ENCODE results near the gene PTPRA. TPM values are rescaled to one million over a fixed set of nuclear protein-coding genes. Genes with fewer than 3 reads are reported as not detected.
"Not testable (repeated sequence)": the region's sequence is repeated elsewhere in the genome, so short reads cannot be mapped to it uniquely, and the experiment has no call there.

The PTPRA gene
- total and polyA plus RNA-seq, 10 of the 15 experiments (the other 5 are each of a cell fraction or from before 2014, with no cell fraction given), result 3.9 to 62.1 (median 34.6) TPM

DNA sequence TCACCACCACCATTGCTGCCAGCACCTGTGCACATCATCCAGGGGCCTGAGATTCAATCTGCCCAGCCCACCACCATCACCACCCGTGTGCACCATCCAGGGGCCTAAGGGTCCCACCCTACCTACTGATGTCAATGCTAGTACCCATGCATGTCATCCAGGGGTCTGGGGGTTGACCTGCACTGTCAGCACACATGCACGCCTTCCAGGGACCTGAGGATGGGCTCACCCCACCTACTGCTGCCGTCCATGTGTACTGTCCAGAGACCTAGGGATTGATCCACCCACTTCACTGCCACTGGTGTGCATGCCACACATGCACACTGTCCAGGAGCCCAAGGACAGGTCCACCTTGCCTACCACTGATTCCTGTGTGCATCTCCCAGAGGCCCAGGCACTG is 186.2 kb downstream of the PTPRA start (continued):
- TF ChIP-seq, protein P1, sequence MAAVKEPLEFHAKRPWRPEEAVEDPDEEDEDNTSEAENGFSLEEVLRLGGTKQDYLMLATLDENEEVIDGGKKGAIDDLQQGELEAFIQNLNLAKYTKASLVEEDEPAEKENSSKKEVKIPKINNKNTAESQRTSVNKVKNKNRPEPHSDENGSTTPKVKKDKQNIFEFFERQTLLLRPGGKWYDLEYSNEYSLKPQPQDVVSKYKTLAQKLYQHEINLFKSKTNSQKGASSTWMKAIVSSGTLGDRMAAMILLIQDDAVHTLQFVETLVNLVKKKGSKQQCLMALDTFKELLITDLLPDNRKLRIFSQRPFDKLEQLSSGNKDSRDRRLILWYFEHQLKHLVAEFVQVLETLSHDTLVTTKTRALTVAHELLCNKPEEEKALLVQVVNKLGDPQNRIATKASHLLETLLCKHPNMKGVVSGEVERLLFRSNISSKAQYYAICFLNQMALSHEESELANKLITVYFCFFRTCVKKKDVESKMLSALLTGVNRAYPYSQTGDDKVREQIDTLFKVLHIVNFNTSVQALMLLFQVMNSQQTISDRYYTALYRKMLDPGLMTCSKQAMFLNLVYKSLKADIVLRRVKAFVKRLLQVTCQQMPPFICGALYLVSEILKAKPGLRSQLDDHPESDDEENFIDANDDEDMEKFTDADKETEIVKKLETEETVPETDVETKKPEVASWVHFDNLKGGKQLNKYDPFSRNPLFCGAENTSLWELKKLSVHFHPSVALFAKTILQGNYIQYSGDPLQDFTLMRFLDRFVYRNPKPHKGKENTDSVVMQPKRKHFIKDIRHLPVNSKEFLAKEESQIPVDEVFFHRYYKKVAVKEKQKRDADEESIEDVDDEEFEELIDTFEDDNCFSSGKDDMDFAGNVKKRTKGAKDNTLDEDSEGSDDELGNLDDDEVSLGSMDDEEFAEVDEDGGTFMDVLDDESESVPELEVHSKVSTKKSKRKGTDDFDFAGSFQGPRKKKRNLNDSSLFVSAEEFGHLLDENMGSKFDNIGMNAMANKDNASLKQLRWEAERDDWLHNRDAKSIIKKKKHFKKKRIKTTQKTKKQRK (IDR thresholded peaks at IDR 0.05; ENCODE audit: low read depth, low read length), result no peak
- no peak for TF ChIP-seq CHD4 (IDR thresholded peaks at IDR 0.05)
- TF ChIP-seq RBBP5 (conservative IDR thresholded peaks at IDR 0.05), result no peak
- TF ChIP-seq, protein P2, sequence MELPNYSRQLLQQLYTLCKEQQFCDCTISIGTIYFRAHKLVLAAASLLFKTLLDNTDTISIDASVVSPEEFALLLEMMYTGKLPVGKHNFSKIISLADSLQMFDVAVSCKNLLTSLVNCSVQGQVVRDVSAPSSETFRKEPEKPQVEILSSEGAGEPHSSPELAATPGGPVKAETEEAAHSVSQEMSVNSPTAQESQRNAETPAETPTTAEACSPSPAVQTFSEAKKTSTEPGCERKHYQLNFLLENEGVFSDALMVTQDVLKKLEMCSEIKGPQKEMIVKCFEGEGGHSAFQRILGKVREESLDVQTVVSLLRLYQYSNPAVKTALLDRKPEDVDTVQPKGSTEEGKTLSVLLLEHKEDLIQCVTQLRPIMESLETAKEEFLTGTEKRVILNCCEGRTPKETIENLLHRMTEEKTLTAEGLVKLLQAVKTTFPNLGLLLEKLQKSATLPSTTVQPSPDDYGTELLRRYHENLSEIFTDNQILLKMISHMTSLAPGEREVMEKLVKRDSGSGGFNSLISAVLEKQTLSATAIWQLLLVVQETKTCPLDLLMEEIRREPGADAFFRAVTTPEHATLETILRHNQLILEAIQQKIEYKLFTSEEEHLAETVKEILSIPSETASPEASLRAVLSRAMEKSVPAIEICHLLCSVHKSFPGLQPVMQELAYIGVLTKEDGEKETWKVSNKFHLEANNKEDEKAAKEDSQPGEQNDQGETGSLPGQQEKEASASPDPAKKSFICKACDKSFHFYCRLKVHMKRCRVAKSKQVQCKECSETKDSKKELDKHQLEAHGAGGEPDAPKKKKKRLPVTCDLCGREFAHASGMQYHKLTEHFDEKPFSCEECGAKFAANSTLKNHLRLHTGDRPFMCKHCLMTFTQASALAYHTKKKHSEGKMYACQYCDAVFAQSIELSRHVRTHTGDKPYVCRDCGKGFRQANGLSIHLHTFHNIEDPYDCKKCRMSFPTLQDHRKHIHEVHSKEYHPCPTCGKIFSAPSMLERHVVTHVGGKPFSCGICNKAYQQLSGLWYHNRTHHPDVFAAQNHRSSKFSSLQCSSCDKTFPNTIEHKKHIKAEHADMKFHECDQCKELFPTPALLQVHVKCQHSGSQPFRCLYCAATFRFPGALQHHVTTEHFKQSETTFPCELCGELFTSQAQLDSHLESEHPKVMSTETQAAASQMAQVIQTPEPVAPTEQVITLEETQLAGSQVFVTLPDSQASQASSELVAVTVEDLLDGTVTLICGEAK (IDR thresholded peaks at IDR 0.05; ENCODE audit: borderline replicate concordance), result no peak
- TF ChIP-seq SUZ12 (IDR thresholded peaks at IDR 0.05; ENCODE audit: unreplicated experiment), result no peak
- TF ChIP-seq, protein P3, sequence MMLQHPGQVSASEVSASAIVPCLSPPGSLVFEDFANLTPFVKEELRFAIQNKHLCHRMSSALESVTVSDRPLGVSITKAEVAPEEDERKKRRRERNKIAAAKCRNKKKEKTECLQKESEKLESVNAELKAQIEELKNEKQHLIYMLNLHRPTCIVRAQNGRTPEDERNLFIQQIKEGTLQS (IDR thresholded peaks at IDR 0.05; ENCODE audit: borderline replicate concordance, extremely low read depth, low read depth, low read length), result no peak
- TF ChIP-seq BCL11A (IDR thresholded peaks at IDR 0.05; ENCODE audit: low read depth, low read length), result no peak
- TF ChIP-seq ZNF207 (IDR thresholded peaks at IDR 0.05; ENCODE audit: borderline replicate concordance), result no peak
- TF ChIP-seq, protein P4, sequence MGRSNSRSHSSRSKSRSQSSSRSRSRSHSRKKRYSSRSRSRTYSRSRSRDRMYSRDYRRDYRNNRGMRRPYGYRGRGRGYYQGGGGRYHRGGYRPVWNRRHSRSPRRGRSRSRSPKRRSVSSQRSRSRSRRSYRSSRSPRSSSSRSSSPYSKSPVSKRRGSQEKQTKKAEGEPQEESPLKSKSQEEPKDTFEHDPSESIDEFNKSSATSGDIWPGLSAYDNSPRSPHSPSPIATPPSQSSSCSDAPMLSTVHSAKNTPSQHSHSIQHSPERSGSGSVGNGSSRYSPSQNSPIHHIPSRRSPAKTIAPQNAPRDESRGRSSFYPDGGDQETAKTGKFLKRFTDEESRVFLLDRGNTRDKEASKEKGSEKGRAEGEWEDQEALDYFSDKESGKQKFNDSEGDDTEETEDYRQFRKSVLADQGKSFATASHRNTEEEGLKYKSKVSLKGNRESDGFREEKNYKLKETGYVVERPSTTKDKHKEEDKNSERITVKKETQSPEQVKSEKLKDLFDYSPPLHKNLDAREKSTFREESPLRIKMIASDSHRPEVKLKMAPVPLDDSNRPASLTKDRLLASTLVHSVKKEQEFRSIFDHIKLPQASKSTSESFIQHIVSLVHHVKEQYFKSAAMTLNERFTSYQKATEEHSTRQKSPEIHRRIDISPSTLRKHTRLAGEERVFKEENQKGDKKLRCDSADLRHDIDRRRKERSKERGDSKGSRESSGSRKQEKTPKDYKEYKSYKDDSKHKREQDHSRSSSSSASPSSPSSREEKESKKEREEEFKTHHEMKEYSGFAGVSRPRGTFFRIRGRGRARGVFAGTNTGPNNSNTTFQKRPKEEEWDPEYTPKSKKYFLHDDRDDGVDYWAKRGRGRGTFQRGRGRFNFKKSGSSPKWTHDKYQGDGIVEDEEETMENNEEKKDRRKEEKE (IDR thresholded peaks at IDR 0.05), result no peak
- TF ChIP-seq YY1 (IDR thresholded peaks at IDR 0.05; ENCODE audit: low read depth, low read length), result no peak

DNA sequence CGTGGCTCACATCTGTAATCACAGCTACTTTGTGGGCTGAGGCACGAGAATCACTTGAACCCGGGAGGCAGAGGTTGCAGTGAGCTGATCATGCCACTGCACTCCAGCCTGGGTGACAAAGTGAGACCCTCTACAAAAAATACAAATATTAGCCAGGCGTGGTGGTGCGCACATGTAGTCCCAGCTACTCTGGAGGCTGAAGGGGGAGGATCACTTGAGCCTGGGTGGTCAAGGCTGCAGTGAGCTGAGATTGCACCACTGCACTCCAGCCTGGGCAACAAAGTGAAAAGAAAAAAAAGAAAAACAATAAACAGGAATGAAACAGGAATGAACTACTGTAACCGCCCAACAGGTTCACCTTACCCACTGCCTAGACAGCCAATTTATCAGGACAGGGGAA is 190.8 kb downstream of the PTPRA start:
- SMC1A ChIA-PET (ENCODE audit: uncharacterized antibody, unreplicated experiment); H3K4me2 ChIP-seq (ENCODE audit: control insufficient read depth, insufficient read depth); H2AFZ ChIP-seq (ENCODE audit: control insufficient read depth, low read depth, low read length); RAD21 ChIA-PET (ENCODE audit: unreplicated experiment); intact Hi-C loops (cut with micrococcal nuclease; ENCODE audit: unreplicated experiment); H3K4me3 ChIP-seq; H3K27ac ChIP-seq (ENCODE audit: control insufficient read depth, insufficient read depth); DNase-seq (ENCODE audit: low read depth, low spot score); CTCF ChIA-PET; H3K9me3 ChIP-seq (replicated peaks; ENCODE audit: control insufficient read depth, insufficient read depth, low read length); ATAC-seq; H3K9ac ChIP-seq (ENCODE audit: control insufficient read depth, insufficient read depth, low read length); H4K20me1 ChIP-seq (ENCODE audit: control insufficient read depth, insufficient read depth); H3K79me2 ChIP-seq (ENCODE audit: control insufficient read depth, insufficient read depth, low read length); POLR2A ChIA-PET; in situ Hi-C loops (cut with MboI); FAIRE-seq; H3K36me3 ChIP-seq (ENCODE audit: control insufficient read depth in 2 of 2, insufficient read depth in 2 of 2, low read length in 1 of 2); BruUV-seq (replicated peaks); H3K27me3 ChIP-seq (replicated peaks in 1 of 2; ENCODE audit: control insufficient read depth in 2 of 2, insufficient read depth in 2 of 2, low read length in 1 of 2): not testable (repeated sequence)
- H3K4me1 ChIP-seq (ENCODE audit: control insufficient read depth, insufficient read depth, low read length), result peaks cover 14% of the 10 kb centered on the region
- 52% methylated on average over 6 of the region's 6 CpGs for WGBS (ENCODE audit: insufficient coverage, insufficient replicate concordance, low lambda C conversion rate, missing lambda C conversion rate)
